OCI-LY7 (cell line): ENCODE data around the gene CBLC. TPM values are rescaled to one million over a fixed set of nuclear protein-coding genes. Genes with fewer than 3 reads are reported as not detected.

ENCODE experiments used
- BruUV-seq: library from RNA; stranded (reverse); fragments of 400-500 nt; replicated peaks from 2 replicates; lab custom pipeline; 2021; lab: Mats Ljungman, UMichigan
- CTCF ChIA-PET: fragments of 300-600 bp; sonication (Branson Sonifier 250); formaldehyde crosslinking; loops from one replicate; lab custom pipeline; 2022; ENCODE audit warnings: antibody characterized with exemption; ENCODE audit not compliant: unreplicated experiment; lab: Charles Lee
- POLR2A ChIA-PET: fragments of 300-600 bp; sonication (Branson Sonifier 250); formaldehyde crosslinking; loops from one replicate; lab custom pipeline; 2022; ENCODE audit warnings: antibody characterized with exemption; lab: Charles Lee
- DNase-seq: peaks from one replicate; pipeline ENCODE4 v3.0.0-alpha.2; 2015; ENCODE audit warnings: low spot score
- H2AFZ ChIP-seq: fragments of 200-600 bp; sonication (generic), shearing (Covaris generic); 2 replicates; pipeline ENCODE4 v1.6.1; 2014; ENCODE audit warnings: mild to moderate bottlenecking, antibody characterized with exemption, low read length, moderate library complexity
- H3K27ac ChIP-seq: fragments of 200-600 bp; sonication (generic); 2 replicates; pipeline ENCODE4 v1.5.1; 2014; ENCODE audit warnings: mixed run types, low read depth, mild to moderate bottlenecking, moderate library complexity, low read length, inconsistent platforms; ENCODE audit not compliant: poor library complexity, severe bottlenecking
- H3K36me3 ChIP-seq: fragments of 200-600 bp; sonication (generic); 2 replicates; pipeline ENCODE4 v1.6.1; 2014; ENCODE audit warnings: mild to moderate bottlenecking, antibody characterized with exemption, low read length, moderate library complexity, mixed read lengths; ENCODE audit not compliant: insufficient read depth
- H3K4me1 ChIP-seq: fragments of 200-600 bp; sonication (generic); 2 replicates; pipeline ENCODE4 v1.5.1; 2014; ENCODE audit warnings: mild to moderate bottlenecking, low read length; ENCODE audit not compliant: insufficient read depth, poor library complexity, severe bottlenecking
- H3K4me2 ChIP-seq: fragments of 200-600 bp; sonication (generic); 2 replicates; pipeline ENCODE4 v1.6.1; 2014; ENCODE audit warnings: mild to moderate bottlenecking, low read length
- H3K4me3 ChIP-seq: fragments of 200-600 bp; sonication (generic); 2 replicates; pipeline ENCODE4 v1.5.1; 2014; ENCODE audit warnings: mild to moderate bottlenecking, low read depth, low read length; ENCODE audit not compliant: poor library complexity, severe bottlenecking
- H3K79me2 ChIP-seq: fragments of 200-600 bp; sonication (generic); 2 replicates; pipeline ENCODE4 v1.6.1; 2016; ENCODE audit warnings: low read depth, mild to moderate bottlenecking, low read length, moderate library complexity, mixed read lengths; ENCODE audit not compliant: insufficient read depth
- H3K9me2 ChIP-seq: fragments of 200-600 bp; sonication (generic); 2 replicates; pipeline ENCODE4 v1.6.1; 2016; ENCODE audit warnings: mild to moderate bottlenecking, low read length, mixed read lengths; ENCODE audit not compliant: insufficient read depth
- H3K9me3 ChIP-seq: fragments of 200-600 bp; sonication (generic); 2 replicates; pipeline ENCODE4 v1.6.1; 2014; ENCODE audit warnings: mild to moderate bottlenecking, mixed run types, low read length, mixed read lengths
- H4K20me1 ChIP-seq: fragments of 200-600 bp; sonication (generic); 2 replicates; pipeline ENCODE4 v1.6.1; 2014; ENCODE audit warnings: mild to moderate bottlenecking, antibody characterized with exemption, low read length, moderate library complexity, mixed read lengths; ENCODE audit not compliant: insufficient read depth
- EZH2phosphoT487 ChIP-seq: fragments of 200-600 bp; sonication (generic); IDR thresholded peaks from 2 replicates; pipeline ENCODE4 v1.6.1; 2018; ENCODE audit warnings: low read depth, borderline replicate concordance, mild to moderate bottlenecking, mixed run types, antibody characterized with exemption, low read length, moderate library complexity, mixed read lengths
- intact Hi-C: fragments of 100-400 bp; cut with micrococcal nuclease; formaldehyde crosslinking; loops from one replicate; pipeline ENCODE4 v1.10.0; 2022; ENCODE audit not compliant: unreplicated experiment
- total RNA-seq, 2 experiments: library from RNA; depleted of rRNA in 1 of 2; stranded (reverse); fragments of >200 nt in 1 of 2; shearing (Covaris generic) in 1 of 2; gene quantifications; 2 replicates each; pipeline ENCODE4 v1.2.3, GENCODE V29; 2014 to 2022
- TF ChIP-seq, protein P1 (sequence below): fragments of 200-600 bp; sonication (generic); conservative IDR thresholded peaks from 2 replicates; pipeline ENCODE4 v1.5.1; 2014; ENCODE audit warnings: mild to moderate bottlenecking, antibody characterized with exemption, low read length, moderate library complexity, mixed read lengths

Gene CBLC
- total RNA-seq, 2 experiments from 2014 or later, result not detected

DNA sequence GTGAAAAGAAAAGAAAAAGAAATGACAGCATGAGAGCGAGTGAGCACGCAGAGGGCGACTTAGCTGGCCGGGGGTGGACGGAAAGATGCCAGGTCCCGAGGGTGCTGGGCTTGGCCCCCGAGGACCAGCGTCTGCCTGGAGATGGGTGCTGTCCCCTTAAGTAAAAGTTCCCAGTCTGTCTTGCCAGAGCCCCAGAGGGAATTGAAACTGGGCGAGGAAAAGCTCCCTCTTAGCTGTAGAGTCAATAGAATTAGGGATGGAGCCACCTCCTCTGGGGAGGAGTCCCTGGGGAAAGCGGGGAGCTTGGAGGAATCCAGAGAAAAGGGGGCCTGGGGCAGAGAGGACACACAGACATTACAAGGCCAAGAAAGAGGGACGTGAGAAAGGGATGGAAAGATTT lies 44.5 kb downstream of the CBLC start:
- CTCF ChIA-PET, result no interaction called here
- no TSS peak for BruUV-seq
- intact Hi-C loops, result no loop called here

DNA sequence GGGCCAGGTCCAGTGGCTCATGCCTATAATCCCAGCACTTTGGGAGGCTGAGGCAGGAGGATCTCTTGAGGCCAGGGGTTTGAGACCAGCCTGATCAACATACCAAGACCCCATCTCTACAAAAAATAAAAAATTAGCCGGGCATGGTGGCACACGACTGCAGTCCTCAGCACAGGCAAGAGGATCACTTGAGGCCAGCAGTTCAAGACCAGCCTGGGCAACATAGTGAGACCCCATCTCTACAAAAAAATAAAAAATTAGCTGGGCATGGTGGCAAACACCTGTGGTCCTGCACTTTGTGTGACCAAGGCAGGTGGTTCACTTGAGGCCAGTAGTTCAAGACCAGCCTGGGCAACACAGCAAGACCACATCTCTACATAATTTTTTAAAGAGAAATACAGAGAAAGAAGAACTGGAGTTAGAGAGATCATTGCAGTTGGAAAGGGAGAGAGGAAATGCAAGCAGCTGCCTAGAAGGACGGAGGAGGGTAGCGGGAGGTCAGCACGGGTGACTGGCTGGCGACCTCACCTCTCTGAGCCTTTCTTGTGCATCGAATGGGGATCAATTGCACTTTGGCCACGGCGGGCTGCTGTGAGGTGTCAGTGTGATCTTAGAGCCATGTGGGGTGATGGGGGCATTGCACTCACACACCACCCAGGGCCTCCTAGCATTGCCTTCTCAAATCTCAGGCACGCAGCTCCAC lies 45.1 kb downstream of the CBLC start:
- CTCF ChIA-PET, result no interaction called here

More for the DNA sequence above, 44.5 kb downstream of the CBLC start:
- H3K27ac ChIP-seq, result no peak overlapping the region
- TF ChIP-seq, protein P1, sequence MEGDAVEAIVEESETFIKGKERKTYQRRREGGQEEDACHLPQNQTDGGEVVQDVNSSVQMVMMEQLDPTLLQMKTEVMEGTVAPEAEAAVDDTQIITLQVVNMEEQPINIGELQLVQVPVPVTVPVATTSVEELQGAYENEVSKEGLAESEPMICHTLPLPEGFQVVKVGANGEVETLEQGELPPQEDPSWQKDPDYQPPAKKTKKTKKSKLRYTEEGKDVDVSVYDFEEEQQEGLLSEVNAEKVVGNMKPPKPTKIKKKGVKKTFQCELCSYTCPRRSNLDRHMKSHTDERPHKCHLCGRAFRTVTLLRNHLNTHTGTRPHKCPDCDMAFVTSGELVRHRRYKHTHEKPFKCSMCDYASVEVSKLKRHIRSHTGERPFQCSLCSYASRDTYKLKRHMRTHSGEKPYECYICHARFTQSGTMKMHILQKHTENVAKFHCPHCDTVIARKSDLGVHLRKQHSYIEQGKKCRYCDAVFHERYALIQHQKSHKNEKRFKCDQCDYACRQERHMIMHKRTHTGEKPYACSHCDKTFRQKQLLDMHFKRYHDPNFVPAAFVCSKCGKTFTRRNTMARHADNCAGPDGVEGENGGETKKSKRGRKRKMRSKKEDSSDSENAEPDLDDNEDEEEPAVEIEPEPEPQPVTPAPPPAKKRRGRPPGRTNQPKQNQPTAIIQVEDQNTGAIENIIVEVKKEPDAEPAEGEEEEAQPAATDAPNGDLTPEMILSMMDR, result no peak
- TF ChIP-seq EZH2phosphoT487, result no peak
- no peaks in the 10 kb centered on the region for H4K20me1 ChIP-seq
- POLR2A ChIA-PET, result no interaction called here
- no peaks in the 10 kb centered on the region for H3K36me3 ChIP-seq
- no peak overlapping the region for H2AFZ ChIP-seq
- H3K4me1 ChIP-seq, result no peaks in the 10 kb centered on the region
- no peaks in the 10 kb centered on the region for H3K79me2 ChIP-seq
- no peaks in the 10 kb centered on the region for H3K9me3 ChIP-seq
- H3K4me3 ChIP-seq, result no peak overlapping the region
- H3K4me2 ChIP-seq, result no peak overlapping the region
- DNase-seq, result no peak
- H3K9me2 ChIP-seq, result no peaks in the 10 kb centered on the region

DNA sequence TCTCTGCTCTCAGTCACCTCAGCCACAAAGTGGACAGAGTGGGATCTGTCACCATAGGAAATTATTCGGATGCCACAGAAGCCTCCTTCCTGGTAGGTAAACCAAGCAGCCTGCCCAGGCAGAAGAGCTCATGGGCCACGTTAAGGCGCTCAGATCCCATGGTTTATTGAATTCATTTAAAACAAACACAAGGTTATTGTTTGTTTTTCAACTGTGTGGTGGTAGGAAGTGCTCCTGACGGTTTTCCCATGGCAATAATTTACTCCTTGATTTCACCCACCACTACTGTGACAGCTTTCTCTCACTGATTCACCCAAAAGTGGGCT lies 45.6 kb downstream of the CBLC start:
- intact Hi-C loops, result no loop called here
- ChIA-PET CTCF (no interaction called here), POLR2A (interaction anchor here (0.6 kb wide), 1 partner anchor 26 kb away, joined by 3 read pairs; no protein-coding TSS in a partner anchor)
- no peaks in the 10 kb centered on the region for H3K79me2 ChIP-seq
- H3K9me2 ChIP-seq, result no peaks in the 10 kb centered on the region
- no peak overlapping the region for H3K27ac ChIP-seq
- no TSS peak for BruUV-seq
- TF ChIP-seq, protein P1, result no peak
- TF ChIP-seq EZH2phosphoT487, result no peak
- no peaks in the 10 kb centered on the region for H3K9me3 ChIP-seq
- H3K4me1 ChIP-seq, result no peaks in the 10 kb centered on the region
- no peak overlapping the region for H3K4me3 ChIP-seq
- H3K36me3 ChIP-seq, result no peaks in the 10 kb centered on the region
- H3K4me2 ChIP-seq, result no peak overlapping the region
- no peak overlapping the region for H2AFZ ChIP-seq
- DNase-seq, result no peak
- no peaks in the 10 kb centered on the region for H4K20me1 ChIP-seq

More for the DNA sequence above, 45.1 kb downstream of the CBLC start:
- intact Hi-C loops, result no loop called here
- POLR2A ChIA-PET, result no interaction called here
- H4K20me1 ChIP-seq, result no peaks in the 10 kb centered on the region
- BruUV-seq, result no TSS peak
- H3K4me3 ChIP-seq, result no peak overlapping the region
- H3K9me2 ChIP-seq, result no peaks in the 10 kb centered on the region
- H3K36me3 ChIP-seq, result no peaks in the 10 kb centered on the region
- H3K79me2 ChIP-seq, result no peaks in the 10 kb centered on the region
- no peak overlapping the region for H2AFZ ChIP-seq
- H3K9me3 ChIP-seq, result no peaks in the 10 kb centered on the region
- no peaks in the 10 kb centered on the region for H3K4me1 ChIP-seq
- H3K4me2 ChIP-seq, result no peak overlapping the region
- TF ChIP-seq, protein P1, result no peak
- no peak for TF ChIP-seq EZH2phosphoT487
- no peak overlapping the region for H3K27ac ChIP-seq
- DNase-seq, result no peak
